Mesodermal cell (in vitro differentiated cells): ENCODE measurements around the gene TPSB2. TPM values are rescaled to one million over a fixed set of nuclear protein-coding genes. Genes with fewer than 3 reads are reported as not detected.
"Not testable (repeated sequence)": the region's sequence is repeated elsewhere in the genome, so short reads cannot be mapped to it uniquely, and the experiment has no call there.

Experiments used
- H3K27ac ChIP-seq: 2 replicates; pipeline ENCODE4 v1.7.0; 2013; ENCODE audit warnings: mild to moderate bottlenecking, low read depth, low read length, moderate library complexity; ENCODE audit not compliant: severe bottlenecking
- H3K36me3 ChIP-seq: 2 replicates; pipeline ENCODE4 v1.7.1; 2013; ENCODE audit warnings: mild to moderate bottlenecking, low read length, moderate library complexity; ENCODE audit not compliant: control insufficient read depth, insufficient read depth
- H3K4me1 ChIP-seq: one replicate; pipeline ENCODE4 v1.7.1; 2013; ENCODE audit warnings: mild to moderate bottlenecking, low read length; ENCODE audit not compliant: insufficient read depth, control insufficient read depth, poor library complexity, severe bottlenecking
- H3K4me3 ChIP-seq: 2 replicates; pipeline ENCODE4 v1.7.0; 2013; ENCODE audit warnings: low read length, control low read depth, mild to moderate bottlenecking; ENCODE audit not compliant: insufficient read depth, poor library complexity, severe bottlenecking; ENCODE audit errors: extremely low read depth
- H3K9me3 ChIP-seq: 2 replicates; pipeline ENCODE4 v1.7.1; 2013; ENCODE audit warnings: mild to moderate bottlenecking, low read length, moderate library complexity; ENCODE audit not compliant: control insufficient read depth
- WGBS, 2 experiments: methylation state at CpG; one replicate each; pipeline ENCODE4 v1.1.5; 2013; ENCODE audit warnings: missing lambda C conversion rate in 2 of 2; ENCODE audit not compliant: insufficient coverage in 2 of 2; 5-methylcytosine and 5-hydroxymethylcytosine counted together
- polyA plus RNA-seq, 2 experiments: library from polyadenylated mRNA; stranded (reverse); fragments of 50-300 nt; gene quantifications; one replicate each; pipeline ENCODE4 v1.2.3, GENCODE V29; 2013

Gene TPSB2
- polyA plus RNA-seq (2013, experiment 1 of 2): not detected
- not detected for polyA plus RNA-seq (2013, experiment 2 of 2)

DNA sequence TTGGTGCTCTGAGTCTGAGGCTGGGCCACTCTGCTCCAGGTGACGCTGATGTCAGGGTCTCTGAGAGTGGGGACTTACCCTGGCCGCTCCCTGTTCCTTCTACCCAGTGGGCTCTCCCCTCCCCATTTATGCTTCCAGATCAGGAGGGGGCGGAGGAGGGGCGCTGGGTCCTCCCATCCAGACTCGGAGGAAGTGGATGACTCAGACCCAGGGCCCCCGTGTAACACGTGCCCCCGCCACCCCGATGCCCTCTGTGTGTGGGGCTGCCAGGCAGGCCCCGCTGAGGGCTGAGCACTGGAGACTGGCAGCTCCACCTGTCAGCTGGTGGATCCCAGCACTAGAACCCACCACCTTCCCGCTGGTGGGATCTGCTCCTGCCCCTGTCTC lies at the start of gene TPSB2:
Gene TPSB2 (minus strand): TSS at position 101 of the 387 bp plus-strand sequence. CDS start 233 bp downstream, outside the sequence.
- not testable (repeated sequence) for H3K36me3 ChIP-seq, H3K9me3 ChIP-seq, H3K4me1 ChIP-seq, H3K4me3 ChIP-seq, H3K27ac ChIP-seq
- 71% methylated on average over 1 of the region's 11 CpGs; no CpG with 5 or more reads in 1 of the 2 experiments for WGBS, 2 experiments

GRCh38 chr16:1279081-1279944 lies 49.3 kb upstream of the TPSB2 start:
- WGBS, 2 experiments: 86 to 88% methylated on average over 26 to 30 of the region's 30 CpGs
- Histone ChIP-seq H3K27ac (no peak overlapping the region), H3K9me3 (no peaks in the 10 kb centered on the region), H3K4me1 (peaks cover 7% of the 10 kb centered on the region), H3K36me3 (no peaks in the 10 kb centered on the region), H3K4me3 (no peak overlapping the region)

- WGBS, 2 experiments: 25 to 35% methylated on average over 17 to 18 of the region's 18 CpGs
- Histone ChIP-seq H3K27ac (no peak overlapping the region), H3K4me3 (no peak overlapping the region), H3K4me1 (peaks cover 4% of the 10 kb centered on the region), H3K36me3 (no peaks in the 10 kb centered on the region), H3K9me3 (no peaks in the 10 kb centered on the region)
These were observed 48.5 kb upstream of the TPSB2 start for GRCh38 chr16:1278477-1278876.

GRCh38 chr16:1277617-1278282 lies 47.8 kb upstream of the TPSB2 start:
- Histone ChIP-seq H3K36me3 (no peaks in the 10 kb centered on the region), H3K4me1 (no peaks in the 10 kb centered on the region), H3K4me3 (no peak overlapping the region), H3K27ac (no peak overlapping the region), H3K9me3 (no peaks in the 10 kb centered on the region)
- 70 to 77% methylated on average over 12 to 21 of the region's 21 CpGs for WGBS, 2 experiments

GRCh38 chr16:1277151-1277598 lies 47.2 kb upstream of the TPSB2 start:
- WGBS, 2 experiments: 81 to 84% methylated on average over 13 to 19 of the region's 19 CpGs
- no peaks in the 10 kb centered on the region for H3K4me1 ChIP-seq
- H3K36me3 ChIP-seq: no peaks in the 10 kb centered on the region
- H3K4me3 ChIP-seq: no peak overlapping the region
- H3K27ac ChIP-seq: no peak overlapping the region
- no peaks in the 10 kb centered on the region for H3K9me3 ChIP-seq

- no peaks in the 10 kb centered on the region for H3K4me1 ChIP-seq
- H3K36me3 ChIP-seq: no peaks in the 10 kb centered on the region
- WGBS, 2 experiments: 97 to 98% methylated on average over 6 to 8 of the region's 14 CpGs
- H3K27ac ChIP-seq: no peak overlapping the region
- H3K4me3 ChIP-seq: no peak overlapping the region
- no peaks in the 10 kb centered on the region for H3K9me3 ChIP-seq
These were observed 46.5 kb upstream of the TPSB2 start for GRCh38 chr16:1276580-1276878.

- no peaks in the 10 kb centered on the region for H3K9me3 ChIP-seq
- WGBS, 2 experiments: 91 to 92% methylated on average over 21 to 27 of the region's 30 CpGs
- H3K4me1 ChIP-seq: no peaks in the 10 kb centered on the region
- no peak overlapping the region for H3K4me3 ChIP-seq
- no peak overlapping the region for H3K27ac ChIP-seq
- no peaks in the 10 kb centered on the region for H3K36me3 ChIP-seq
These were observed 46.0 kb upstream of the TPSB2 start for GRCh38 chr16:1275791-1276579.

DNA sequence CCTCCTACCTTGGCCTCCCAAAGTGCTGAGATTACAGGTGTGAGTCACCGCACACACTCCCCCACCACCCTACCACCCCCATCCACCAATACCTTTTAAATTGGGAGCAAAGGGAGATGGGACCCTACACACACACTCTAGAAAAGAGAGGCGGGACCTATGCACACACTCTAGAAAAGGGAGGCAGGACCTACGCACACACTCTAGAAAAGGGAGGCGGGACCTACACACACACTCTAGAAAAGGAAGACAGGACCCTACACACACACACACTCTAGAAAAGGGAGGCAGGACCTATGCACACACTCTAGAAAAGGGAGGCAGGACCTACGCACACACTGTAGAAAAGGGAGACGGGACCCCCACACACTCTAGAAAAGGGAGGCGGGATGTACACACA lies 44.8 kb upstream of the TPSB2 start:
- Histone ChIP-seq H3K9me3 (no peaks in the 10 kb centered on the region), H3K36me3 (no peaks in the 10 kb centered on the region), H3K4me3 (no peak overlapping the region), H3K4me1 (no peaks in the 10 kb centered on the region), H3K27ac (no peak overlapping the region)
- no CpG with 5 or more reads among the region's 7 CpGs for WGBS, 2 experiments

DNA sequence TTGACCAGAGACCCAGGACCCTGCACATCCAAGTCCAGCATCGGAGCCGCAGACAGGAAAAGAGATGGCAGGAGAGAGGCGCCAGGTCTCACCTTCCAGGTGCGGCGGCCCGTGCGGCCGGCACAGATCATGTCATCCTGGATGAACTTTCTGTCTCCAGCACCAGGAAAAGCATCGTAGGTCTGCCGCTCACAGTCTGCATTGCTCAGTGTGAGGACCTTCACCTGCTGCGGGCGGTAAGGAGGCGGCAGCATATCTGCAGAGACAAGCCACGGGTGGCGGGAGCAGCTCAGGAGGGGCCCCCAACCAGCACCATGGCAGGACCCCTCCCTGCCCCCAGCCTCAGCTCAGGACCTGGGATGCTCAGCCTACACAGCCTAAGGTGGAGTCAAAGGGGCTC lies 43.8 kb upstream of the TPSB2 start:
- 91 to 94% methylated on average over 15 of the region's 15 CpGs for WGBS, 2 experiments
- H3K27ac ChIP-seq: no peak overlapping the region
- no peak overlapping the region for H3K4me3 ChIP-seq

GRCh38 chr16:1272453-1273198 lies 42.6 kb upstream of the TPSB2 start:
- Histone ChIP-seq H3K9me3 (no peaks in the 10 kb centered on the region), H3K36me3 (no peaks in the 10 kb centered on the region), H3K4me3 (no peak overlapping the region), H3K27ac (no peak overlapping the region), H3K4me1 (no peaks in the 10 kb centered on the region)
- 80 to 81% methylated on average over 9 of the region's 9 CpGs for WGBS, 2 experiments

More for the DNA sequence above, 43.8 kb upstream of the TPSB2 start:
- Histone ChIP-seq H3K36me3 (no peaks in the 10 kb centered on the region), H3K4me1 (no peaks in the 10 kb centered on the region), H3K9me3 (no peaks in the 10 kb centered on the region)
